GM19099 (cell line): Measurements from ENCODE around the gene TET3.

ENCODE experiments used
- POLR2A ChIP-seq: IDR thresholded peaks from 3 replicates; pipeline ENCODE4 v1.6.1; 2011; ENCODE audit warnings: low read depth; ENCODE audit not compliant: insufficient read length; ENCODE audit errors: extremely low read depth

TET3 gene

GRCh38 chr2:74005786-74006185, 21.1 kb downstream of the TET3 start:
- TF ChIP-seq POLR2A = no peak

- TF ChIP-seq POLR2A = no peak
Measured at GRCh38 chr2:74006459-74006858, 21.7 kb downstream of the TET3 start.

DNA sequence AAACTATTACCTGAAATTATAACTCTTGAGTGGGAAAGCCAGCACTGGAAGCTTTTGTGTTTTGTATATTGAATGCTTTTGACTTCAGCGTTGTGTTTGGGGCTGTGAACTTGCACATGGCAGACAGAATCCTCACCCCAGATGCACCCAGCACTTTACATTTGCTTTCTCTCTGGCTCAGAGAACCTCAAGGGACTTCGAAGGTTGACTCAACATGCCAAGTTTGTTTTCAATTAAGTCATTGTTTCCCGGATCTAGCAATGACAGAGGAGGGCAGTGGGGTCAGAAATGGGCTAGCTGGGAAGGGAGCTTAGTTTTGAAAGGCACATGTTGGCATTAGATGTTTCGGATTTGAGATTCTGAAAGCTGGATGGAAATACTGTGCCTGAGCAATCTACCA, 22.4 kb downstream of the TET3 start:
- TF ChIP-seq POLR2A = no peak

DNA sequence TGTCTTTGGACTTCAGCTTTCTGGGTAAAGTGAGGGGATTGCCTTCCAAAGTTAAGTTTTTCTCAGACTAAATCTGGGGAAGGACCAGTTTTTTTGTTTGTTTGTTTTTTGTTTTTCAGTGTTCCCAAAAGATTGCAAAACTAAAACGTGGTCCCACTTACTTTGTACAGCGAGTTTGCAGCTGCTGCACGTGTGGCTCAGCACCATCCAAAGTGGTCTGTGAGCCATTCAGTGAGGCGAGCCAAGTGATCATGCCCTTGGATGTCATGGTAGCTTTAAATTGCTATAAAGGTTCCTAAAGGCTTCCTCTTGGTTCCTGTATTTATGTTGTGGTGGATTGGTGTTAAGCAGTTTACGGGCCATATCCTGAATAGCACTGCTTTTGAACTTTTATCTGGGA, 23.0 kb downstream of the TET3 start:
- no peak for TF ChIP-seq POLR2A

DNA sequence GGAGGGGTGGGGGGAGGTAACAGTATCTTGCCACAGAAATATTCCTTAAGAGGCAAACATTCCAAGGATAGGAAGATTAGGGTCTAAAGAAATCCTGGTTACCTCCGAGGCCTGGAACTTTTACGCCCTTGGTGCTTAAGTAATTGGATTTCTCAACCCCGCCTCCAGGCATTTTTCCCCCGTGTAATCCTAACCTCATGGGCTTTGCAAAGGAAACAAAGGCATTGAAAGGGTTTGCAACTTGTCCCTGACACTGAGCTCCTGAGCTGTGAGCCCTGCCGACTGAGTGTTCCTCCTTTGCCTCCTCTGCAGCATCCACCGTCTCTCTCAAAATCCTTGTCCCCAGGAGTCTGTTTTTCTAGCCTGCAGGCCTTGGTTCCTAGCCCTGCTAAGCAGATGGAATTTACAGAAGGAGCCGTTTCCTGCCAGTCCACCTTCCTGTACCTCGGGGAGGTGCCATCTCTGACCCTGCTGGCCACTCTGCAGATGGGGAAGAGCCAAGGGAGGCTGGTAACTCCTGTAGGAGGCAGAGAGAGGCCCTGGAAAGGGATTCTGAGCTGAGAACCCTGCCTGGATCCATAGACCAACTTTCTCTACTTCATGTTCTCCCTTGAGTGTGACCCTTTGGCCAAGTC, 24.2 kb downstream of the TET3 start:
- no peak for TF ChIP-seq POLR2A

DNA sequence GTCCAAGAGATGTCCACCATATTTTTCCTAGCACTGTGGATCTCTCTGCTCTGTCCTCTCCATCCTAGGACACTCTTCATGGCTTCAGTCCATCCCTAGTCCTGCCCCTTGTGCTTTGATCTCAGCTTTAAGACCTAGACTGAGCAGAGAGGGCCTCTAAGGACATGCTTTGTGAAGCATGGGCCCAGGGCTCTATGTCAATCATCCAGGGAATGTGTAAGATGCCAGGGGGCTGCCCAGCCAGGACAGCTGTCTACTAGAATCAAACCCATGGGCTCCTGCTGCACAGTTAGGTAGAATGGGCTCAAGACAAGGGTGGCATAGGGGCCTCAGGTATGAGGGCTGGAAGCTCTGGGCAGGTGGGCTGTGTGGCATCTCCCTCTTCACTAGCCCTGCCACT, 24.9 kb downstream of the TET3 start:
- TF ChIP-seq POLR2A = no peak

GRCh38 chr2:74010087-74010541, 25.4 kb downstream of the TET3 start:
- TF ChIP-seq POLR2A = no peak

DNA sequence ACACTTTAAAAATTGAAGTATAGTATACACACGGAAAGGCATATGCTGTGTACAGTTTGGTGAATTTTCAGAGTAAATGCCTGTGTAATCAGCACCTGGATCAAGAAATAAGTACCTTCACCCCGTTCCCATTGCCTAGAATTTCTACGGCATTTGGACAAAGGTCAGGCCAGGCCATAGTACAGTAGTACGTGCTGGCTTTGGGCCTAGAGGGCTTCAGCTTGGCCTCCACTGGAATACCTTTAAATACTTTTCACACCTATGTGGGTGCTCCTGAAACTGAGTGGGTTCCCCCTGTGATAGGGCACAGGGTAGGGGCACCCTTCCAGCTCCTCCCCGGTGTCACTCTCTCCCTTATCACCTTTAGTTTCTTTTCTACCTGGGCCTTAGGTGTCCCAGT, 26.5 kb downstream of the TET3 start:
- no peak for TF ChIP-seq POLR2A

DNA sequence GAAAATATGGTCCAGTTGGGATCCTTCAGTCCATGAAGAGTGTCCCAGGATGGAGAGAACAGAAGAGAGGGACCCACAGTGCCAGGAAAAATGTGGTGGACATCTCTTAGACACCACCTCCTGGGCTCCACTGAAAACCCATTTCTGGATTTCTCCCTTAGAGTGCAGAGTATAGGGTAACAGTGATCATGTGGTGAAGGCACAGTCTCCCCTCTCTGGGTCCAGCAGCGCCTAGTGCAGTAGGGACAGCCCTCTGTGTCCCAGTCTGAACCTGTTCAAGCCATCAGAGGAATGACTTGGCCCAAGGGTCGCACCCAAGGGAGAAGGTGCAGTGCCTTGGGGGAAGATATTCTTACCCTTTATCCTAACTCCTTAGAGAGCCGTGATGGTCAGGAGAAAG, 30.1 kb downstream of the TET3 start:
- TF ChIP-seq POLR2A = no peak

DNA sequence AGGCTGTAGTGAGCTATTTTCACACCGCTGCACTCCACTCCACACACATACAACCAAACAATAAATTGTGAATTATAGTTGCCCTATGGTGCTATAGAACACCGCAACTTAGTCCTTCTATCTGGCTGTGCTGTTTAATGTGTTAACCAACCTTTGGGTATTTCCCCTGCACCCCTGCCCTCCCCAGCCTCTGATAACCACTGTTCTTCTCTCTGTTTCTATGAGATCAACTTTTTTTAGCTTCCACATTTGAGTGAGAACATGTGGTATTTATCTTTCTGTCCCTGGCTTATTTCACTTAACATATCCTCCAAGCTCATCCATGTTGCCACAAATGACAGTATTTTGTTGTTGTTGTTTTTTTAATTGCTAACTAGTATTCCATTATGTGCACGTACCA, 32.5 kb downstream of the TET3 start:
- TF ChIP-seq POLR2A = no peak

- no peak for TF ChIP-seq POLR2A
Measured at GRCh38 chr2:74019516-74019915, 34.8 kb downstream of the TET3 start.

GRCh38 chr2:74020702-74021406, 36.1 kb downstream of the TET3 start:
- TF ChIP-seq POLR2A = no peak

DNA sequence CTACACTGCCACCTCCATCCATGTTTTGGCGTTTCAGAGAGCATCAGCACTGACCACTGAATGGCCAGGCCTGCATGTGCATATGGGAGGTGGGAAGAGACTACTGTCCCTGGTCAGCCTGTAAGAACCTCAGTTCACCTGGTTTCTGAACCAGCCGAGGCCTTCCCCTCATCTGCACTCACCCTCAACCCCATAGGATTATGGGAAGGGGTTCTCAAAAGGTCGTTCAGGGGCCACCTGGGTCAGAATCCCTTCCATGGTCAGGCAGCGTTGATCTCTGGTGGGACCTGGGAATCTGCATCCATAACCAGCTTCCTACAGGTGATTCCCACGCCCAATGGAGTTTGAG, 36.7 kb downstream of the TET3 start:
- no peak for TF ChIP-seq POLR2A

- TF ChIP-seq POLR2A = no peak
Measured at GRCh38 chr2:74024216-74024615, 39.5 kb downstream of the TET3 start.

GRCh38 chr2:74025971-74026612, 41.4 kb downstream of the TET3 start:
- TF ChIP-seq POLR2A = no peak

- no peak for TF ChIP-seq POLR2A
Measured at GRCh38 chr2:74026687-74027241, 42.1 kb downstream of the TET3 start.

GRCh38 chr2:74027496-74027895, 42.8 kb downstream of the TET3 start:
- no peak for TF ChIP-seq POLR2A

DNA sequence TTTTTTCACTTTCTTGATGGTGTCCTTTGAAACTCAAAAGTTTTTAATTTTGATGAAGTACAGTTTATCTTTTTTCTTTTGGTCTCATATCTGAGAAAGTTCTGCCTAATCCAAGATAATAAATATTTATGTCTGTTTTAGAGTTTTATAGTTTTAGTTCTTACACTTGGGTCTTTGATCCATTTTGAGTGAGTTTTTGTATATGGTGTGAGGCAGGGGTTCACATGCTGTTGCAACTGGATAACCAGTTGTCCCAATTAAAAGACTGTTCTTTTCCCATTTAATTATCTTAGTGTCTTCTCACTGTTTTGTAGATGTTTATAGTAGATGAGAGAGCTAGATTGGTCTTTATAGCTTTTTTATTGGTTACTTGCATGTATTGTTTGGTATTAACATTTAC, 43.6 kb downstream of the TET3 start:
- TF ChIP-seq POLR2A = no peak
